Activated CD4-positive, alpha-beta T cell treated with anti-CD3 and anti-CD28 coated beads for 48 hours (primary cell): ENCODE results near the gene EFNB2.

ENCODE experiments used
- DNase-seq: peaks from one replicate; pipeline ENCODE4 v3.0.0-alpha.2; 2020

Gene EFNB2

DNA sequence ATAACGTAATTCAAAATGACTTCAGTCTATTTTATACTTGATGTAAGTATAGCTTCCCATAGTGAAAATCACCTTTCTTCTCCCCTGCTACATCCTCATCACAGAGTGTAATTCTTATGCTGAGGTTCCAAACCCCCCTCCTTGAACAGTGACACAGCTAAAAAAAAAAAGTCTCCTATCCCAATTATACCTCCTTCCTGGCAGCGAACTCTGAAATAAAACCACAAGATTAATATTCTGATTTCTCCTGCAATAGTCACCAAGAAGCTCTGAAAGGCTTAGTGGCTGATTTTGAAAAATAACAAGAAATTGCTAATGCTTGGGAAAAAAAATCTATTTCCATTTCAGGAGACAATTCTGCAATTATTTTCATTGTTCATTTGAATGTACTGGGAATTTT is 36.3 kb downstream of the EFNB2 start:
- DNase-seq: no peak

DNA sequence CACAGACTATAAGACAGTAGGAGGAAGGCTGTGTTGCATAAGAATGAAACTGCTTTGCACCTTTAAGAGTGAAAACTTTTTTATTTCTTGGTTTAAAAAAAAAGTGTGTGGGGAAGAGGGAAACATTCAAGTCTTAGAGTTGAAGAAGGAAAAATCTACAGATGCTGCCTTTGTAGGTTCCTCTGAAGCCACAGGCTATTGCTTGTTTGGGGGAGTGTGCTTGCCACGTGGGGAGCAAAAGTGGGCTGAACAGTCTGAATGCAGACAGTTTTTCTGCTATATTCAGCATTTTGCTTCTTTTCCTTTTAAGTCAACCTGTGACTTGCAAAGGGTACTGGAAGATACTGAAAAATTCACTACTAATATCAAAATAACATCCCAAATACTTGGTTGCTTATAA is 36.9 kb downstream of the EFNB2 start:
- no peak for DNase-seq

DNA sequence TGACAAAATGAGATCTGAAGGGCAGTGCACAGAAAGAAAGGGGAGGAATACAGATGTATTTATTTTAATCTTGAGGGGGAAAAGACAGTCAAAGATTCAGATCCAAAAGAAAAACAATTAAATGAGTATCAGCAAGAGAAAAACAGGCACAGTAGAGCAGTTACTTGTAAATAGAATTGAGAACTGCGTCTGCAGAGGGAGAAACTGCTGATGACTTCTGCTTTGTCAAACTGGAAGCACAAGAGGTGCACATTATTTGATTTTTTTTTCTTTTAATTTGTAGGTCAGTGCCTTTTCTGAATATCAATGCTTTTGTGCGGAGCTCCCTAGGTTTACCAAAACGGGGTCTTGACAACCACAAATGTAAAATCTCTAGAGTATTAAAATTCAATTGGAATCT is 37.3 kb downstream of the EFNB2 start:
- DNase-seq: no peak

DNA sequence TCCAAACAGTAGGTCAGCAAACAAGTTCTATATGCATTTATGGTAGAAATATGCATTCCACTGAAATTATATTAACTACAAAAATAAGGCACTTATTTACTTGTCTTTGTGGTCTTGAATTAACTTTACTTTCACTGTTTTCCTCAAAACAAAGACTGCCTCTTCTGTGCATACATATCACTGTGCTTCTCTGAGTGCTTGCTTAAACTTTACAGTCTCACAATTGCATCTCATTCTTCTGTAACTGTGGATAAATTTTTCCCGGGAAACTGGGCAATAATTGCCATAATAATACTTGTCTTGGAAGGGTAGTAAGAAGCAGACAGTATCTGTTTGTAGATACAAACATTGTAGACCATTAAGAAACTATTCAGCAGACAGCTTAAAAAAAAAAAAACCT is 38.4 kb downstream of the EFNB2 start:
- DNase-seq: no peak

DNA sequence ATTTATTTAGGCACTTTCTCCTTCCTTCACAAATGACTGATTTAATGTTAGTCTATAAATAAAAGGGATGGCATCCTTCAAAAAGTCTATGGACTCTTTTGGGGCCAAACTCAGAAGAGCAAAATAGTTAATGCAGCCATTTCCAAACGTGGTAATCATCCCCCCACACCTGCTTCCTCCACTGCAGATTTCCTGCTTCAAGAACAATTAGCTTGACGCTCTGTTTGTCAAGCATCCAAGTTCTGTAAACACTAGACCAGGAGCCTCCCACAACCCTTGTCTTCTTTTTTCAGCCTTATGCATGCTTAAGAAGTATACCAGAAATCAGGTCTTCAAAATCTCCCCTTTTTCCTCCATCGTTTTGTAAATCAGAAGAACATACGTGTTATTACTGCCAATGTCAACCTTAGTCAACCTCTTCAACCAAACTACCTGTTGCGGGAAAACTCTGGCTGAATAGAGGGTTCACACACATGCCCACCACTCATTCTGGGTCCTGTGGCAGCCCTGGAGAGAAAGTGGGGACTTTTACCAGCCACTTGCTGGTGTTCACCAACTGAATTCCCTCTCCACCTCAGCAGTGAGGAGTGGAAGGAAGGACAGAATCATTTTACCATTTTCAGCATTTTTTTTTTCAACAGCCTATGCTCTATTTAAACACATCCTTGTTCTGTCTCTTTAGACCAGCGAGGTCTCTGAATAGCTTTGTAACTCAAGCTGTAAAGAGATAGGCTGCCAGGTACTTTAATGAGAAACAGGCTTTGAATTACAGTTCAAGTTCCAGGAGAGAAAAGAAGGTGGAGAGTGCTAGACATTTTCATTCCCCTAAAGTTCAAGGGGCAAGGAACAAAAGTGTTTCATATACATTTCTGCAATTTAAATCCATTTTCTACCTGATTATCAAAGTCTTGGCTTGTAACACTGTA is 39.1 kb downstream of the EFNB2 start:
- DNase-seq: no peak

DNA sequence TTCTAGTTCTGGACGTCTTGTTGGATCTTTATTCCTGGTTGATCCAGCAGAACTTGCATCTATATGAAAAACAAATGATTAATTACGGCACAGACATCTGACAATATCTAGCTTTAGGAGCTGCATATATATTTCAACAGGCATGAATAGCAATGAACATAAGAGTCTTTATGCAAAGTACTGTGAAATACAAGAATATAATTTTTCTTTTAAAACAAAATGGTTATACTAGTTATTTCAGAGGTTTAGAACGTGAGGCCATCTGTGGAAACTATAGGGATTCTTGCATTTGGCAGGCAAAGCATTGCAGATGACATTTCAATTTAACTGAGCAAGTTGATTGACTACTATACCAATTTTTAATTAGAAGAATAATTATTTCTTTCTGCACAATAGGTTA is 40.5 kb downstream of the EFNB2 start:
- DNase-seq: no peak

DNA sequence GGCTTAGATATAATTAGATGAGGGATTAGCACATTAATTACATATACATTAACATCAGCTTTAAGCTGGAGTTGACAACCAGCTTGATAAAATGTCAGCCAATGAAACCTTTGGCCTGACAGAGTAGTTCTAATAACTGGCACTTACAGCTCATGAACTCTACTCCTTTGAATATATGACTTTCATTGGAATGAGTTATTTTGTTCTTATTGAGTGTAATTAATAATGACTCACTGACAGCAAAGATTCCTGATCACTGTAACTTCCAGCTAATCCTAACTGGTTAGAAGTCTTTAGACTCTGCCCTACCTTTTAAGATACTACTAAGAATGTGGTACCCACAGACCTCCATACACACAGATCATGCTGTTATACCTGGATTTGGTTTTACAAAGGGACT is 41.0 kb downstream of the EFNB2 start:
- no peak for DNase-seq

DNA sequence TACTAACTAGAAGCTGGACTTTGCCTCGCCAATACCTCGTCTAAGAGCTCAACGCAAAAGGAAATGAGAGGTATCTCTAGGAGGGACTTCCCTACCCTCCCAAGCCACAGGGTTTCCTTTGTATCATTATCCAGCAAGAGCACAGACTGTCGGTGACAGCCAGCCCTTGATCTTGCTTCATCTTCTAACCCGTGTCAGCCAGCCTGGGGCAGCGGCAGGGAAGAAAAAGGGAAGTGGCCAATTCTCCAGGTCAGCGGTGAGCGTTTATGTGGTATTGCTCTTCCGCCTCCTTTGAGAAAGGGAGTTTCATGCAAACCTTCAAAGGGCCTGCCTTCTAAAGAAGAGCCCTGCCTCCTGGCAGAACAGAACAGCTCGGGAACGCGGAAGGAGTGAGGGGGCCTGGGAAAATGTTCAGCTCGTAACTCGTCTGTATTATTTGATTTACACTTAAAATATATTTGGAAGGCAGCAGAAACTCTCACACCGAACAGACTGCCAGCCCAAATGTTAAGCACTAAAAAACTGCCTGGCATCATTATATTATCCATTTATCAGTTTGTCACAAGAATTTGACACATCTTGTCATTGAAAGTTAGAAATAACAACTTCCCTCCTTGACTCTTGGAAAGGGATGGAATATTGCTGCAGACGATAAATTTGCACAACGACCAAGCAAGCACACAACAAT is 41.8 kb downstream of the EFNB2 start:
- DNase-seq: no peak

DNA sequence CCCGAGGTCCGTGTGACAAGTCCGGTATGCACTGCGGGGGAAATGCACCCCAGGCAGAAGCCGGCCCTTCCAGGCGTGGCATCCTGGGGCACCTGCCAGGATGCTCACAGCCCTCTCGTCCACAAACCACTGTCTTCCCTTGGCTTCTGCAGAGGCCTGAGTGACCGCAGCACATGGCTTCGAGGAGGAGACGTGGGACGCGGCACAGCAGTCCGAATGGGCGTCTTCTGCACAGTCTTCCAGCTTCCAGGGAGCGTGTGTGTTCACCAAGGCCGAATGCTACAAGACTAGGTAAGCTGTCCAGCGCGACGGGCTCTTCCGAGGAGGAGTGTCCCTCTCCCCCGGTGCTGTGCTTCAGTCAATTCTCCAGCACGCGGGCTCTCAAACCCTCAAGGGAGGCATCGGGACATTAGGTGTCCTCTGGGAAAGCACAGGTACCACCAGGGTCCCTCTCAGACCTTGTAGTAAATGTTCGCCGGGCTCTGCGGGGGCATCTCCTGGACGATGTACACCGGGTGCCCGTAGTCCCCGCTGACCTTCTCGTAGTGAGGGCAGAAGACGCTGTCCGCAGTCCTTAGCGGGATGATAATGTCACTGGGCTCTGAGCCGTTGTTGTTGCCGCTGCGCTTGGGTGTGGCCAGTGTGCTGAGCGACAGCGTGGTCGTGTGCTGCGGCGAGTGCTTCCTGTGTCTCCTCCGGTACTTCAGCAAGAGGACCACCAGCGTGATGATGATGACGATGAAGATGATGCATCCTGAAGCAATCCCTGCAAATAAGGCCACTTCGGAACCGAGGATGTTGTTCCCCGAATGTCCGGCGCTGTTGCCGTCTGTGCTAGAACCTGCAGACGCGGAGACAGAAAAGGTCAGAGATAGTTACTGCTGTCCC is 42.6 kb downstream of the EFNB2 start:
- DNase-seq: no peak

DNA sequence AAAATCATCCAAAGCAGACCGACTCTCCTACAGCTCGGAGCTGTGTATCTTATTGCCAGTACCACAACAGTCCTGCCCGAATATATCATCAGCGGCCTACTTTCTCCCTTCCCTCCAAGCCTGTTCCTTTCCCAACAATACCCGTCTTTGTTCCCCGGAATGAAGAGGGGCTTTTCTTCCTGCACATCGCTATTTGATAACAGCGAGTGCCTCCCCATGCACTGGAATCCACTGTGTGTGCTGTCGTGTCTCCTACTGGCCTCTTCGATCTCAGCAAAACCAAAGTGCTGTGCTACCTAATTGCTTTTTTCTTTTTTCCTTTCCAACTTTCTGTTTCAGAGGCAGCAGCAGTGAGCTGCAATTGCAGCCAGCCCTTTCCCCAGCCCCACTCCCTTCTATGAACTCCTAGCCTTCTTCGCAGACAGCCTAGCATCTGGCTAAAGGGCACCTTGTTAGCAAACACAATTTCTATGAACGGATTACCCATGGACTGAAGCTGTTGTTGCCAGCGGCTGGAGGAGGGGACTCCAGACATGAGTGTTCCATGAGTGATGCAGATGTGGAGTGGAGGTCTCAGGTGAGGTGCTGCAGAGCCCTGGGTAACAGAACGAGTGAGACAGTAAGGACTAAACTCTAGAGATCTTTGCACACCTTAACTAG is 43.4 kb downstream of the EFNB2 start:
- no peak for DNase-seq

DNA sequence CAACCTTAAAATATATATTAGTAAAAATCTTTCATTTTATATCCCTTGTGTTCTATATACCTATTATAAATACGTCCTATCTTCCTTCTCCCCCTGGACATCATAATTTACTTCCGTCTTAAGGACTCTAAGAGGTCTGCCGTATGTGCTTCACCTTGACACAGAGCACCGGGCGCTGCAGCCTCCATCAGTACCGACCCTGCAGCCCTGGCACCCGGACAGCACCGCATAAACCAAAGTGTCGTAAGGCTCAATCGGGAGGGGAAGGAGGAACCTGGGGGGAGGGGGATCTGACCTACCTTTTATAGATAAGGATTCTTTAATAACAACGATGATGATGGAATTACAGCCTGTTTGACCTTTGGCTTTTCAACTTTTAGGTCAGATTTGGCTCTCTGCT is 44.0 kb downstream of the EFNB2 start:
- no peak for DNase-seq

DNA sequence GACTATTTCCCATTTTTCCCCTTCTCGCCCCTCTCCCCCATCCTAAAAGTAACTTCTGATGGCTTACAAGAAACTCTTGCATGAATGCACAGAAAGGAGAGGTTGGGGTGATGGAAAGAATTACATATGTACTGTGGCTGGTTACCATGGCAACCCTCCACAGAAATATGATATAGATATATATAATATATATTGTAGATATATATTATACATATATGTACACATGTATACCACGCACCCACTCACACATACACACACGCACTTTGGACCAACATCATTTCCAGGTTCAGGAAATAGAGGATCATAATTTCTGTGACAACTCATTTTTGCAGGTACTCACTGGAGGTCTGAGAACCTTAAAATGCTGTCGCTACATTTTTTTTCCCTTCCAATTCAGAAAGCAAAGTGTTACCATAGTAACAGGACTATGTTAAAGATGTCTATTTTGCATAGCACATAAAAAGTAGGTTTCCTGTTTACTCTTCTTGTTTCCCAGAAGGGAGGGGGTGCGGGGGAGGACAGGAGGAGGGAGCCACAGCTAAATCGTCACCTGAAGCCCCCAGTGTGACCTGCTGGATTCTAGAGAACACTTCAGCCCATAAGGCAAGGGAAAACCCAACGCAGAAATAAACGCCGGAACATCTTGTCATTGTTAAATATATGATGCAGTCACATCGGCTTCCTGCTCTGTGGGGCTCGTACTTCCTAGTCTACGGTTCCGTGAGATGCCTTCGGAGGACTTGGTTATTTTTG is 44.7 kb downstream of the EFNB2 start:
- DNase-seq: no peak

DNA sequence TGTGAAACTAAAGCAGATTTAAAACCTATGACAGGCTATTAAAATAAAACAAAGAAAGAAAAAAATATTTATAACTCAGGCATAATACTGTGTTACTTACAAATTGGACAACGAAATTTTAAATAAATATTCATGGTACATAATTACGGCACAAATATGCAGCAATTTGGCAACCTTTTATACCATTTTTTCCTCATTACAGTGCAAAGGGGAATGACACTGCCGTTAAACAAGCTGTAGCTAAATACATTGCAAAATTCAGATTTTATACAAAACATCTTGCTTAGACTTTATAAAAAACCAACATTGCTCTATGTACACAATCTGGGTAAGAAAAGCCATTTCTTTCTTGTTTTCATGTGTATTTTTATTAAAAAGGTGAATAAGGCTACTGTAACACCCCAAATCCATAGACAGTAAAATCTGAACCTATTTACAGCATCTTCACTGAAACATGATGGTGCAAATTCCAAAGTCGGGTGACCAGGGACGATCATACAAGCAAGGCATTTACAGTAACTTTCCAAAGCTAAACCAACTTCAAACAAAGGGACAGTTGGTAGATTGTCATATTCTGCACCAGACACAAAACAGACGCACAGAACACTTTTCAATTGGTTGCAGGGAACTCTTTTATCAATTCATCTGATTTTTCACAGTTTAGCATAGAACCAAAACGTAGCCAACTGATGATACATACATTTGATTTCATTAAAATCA is 45.5 kb downstream of the EFNB2 start:
- no peak for DNase-seq

DNA sequence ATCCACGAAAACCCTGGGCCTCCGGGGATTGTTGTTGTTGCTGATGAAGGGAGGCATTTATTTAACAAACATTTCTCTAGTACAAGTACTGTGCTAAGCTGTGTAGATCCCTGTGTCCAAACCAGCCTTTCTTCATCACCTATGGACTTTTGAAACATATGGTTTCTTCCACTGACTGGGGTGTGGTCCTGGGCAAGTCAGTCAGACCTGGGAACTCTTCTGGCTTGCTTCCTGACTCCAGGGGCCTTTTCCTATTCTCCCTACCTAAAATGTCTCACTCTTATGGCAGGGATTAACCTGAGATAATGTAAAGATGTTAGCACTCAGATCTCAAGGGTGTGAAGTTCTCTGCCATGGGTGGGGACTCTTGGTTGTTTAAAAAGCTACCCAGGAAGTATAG is 46.8 kb downstream of the EFNB2 start:
- no peak for DNase-seq

DNA sequence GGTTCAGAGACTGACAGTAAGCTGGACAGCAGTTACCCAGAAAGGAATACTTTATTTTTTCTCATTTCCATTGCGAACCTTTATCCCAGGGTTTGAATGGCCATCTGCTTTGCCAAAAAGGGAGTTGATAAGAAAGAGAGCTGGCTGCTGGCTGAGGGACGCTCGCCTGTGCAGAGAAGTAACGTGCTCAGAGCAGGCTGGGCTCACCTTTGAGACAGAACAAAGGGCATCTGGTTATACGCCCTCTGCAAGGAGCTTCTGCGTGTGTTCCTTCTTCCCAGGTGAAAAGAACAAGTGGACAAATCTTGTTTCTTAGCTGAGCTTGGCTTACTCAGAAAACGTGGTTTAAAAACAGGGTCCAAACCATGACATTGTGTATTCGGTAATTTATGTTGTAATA is 47.4 kb downstream of the EFNB2 start:
- DNase-seq: no peak

DNA sequence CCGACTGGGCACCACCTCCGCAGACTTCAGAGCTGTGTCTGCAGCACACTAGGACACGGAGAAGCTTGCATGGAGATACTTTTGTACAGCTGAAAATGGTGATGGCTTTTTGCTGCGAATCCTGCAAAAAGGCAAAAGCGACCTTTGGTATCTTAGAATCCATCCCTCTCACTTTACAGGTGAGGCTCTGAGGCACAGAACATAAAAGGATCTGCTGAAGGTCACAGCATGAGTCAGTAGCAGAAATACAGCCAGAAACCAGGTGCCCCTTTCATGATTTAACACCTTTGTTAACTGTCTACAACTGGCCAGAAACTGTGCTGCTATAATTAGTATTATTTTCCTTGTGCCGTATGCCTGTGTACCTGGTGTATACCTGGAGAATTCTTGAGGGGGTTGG is 48.3 kb downstream of the EFNB2 start:
- DNase-seq: no peak

DNA sequence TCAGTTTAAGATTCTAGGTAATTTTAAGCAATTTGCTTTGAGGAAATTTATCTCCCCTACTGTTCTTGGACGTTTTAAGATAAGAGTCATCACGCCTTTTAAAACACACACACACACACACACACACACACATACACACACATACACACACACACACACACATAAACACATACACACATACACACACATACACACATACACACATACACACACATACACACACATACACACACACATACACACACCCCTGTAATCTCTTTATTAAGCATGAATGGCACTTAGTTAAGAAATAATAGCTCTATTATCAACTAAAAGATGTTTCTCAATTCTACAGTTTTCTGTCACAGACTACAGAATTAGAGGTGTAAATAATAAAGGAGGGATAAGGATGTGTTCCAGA is 49.2 kb downstream of the EFNB2 start:
- DNase-seq: no peak

DNA sequence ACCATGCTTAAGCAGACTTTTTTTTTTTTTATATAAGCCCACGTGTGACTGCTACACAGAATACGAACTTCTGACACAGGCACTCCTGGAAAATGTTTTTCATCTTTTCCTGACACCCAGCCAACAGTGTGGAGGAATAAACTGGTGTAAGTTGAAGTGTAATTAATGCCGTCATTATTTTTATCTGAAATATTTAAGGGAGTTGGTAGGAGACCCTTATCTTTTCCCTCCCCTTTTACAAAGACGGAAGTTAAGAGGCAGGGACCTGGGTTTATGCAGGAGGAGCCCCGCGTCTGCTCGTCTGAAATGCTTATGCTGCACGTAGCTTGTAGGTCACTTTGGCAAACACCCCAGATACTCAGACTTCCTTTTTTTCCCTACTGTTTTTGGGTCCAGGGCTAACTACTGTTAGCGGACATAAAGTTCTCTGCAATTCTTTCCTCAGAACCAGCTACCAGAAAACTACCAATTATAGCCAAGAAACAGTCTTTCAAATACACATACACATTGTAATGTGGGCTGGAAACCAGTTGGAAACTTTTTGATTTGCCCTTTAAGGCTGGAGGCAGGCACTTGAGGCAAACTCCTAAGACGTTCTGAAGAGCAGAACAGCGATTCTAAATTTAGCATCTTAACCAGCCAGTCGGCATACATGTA is 50.8 kb downstream of the EFNB2 start:
- DNase-seq: no peak

DNA sequence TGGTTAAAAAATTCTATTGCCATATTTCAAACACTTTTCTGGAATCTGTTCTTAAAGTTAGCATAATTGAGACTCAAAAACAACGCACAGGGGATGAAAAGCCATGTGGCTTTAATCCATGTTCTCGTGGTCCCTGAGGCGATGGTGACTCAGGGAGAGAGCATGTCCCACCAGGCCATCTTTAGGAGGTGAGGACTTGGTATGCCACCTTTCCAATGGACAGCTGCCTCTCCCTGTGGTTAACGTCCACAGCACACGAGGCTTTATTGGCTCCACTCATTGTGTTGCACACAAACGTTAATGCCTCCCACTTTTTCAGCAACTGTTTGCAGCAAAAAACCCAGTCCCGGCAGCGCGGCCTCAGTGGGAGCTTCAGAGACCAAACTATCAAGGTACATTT is 51.4 kb downstream of the EFNB2 start:
- DNase-seq: no peak

DNA sequence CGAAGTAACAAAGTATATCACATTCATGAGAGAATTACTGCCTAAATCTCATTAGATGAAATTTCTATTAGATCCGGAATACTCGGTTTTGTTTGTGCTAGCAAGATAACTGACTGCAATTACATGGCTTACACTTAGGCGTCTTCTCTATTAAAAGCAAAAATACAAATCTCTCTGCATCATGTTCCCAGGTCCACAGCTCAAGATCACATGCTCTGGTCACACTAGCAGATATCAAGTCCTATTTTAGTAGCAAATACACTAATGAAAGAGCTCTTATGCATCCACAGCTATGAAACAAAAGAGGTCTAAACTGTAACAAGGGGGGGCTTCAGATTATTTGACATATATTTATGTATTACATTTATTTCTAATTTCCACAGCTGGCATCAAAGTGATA is 53.5 kb downstream of the EFNB2 start:
- no peak for DNase-seq

DNA sequence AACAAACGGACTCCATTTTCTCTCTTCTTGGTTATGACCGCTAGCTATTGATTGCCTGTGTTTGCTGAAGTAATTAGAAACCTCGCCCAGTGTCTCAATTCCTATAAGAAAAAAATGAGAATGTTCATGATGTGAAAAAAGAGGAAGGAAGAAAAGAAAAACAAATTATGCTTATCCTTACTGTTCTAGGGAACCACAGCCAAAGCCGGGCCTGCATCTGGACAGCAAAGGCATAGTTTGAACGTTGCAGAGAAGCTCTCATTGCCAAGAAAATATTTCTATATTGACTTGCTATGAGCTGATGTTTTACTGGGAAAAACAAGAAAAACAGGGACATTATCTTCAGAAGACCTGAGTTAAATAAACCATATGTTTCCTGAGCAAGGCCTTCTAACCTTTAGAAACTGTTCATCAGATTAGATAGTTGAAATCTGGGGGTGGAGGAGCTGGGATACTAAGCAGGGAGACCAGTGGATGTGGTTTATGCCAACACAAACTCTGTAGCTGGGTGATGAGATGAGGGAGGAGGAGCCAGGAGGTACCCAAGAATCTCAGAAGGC is 55.0 kb downstream of the EFNB2 start:
- no peak for DNase-seq
